GM18505 (cell line): ENCODE measurements around the gene GRK4.
A peak's percentile ranks its signal among the peaks of the same experiment; 100 is the strongest.
"Not testable (repeated sequence)": the region's sequence is repeated elsewhere in the genome, so short reads cannot be mapped to it uniquely, and the experiment has no call there.

Experiments used
- ATAC-seq: cut with Tn5 transposase; IDR thresholded peaks from one replicate; pipeline ENCODE4 v1.9.1; 2021; ENCODE audit not compliant: unreplicated experiment
- POLR2A ChIP-seq: IDR thresholded peaks from 4 replicates; pipeline ENCODE4 v1.6.1; 2011; ENCODE audit warnings: borderline replicate concordance; ENCODE audit not compliant: insufficient read depth, insufficient read length; ENCODE audit errors: extremely low read depth

The GRK4 gene

GRCh38 chr4:2942037-2942531 is 21.3 kb upstream of the GRK4 start:
- TF ChIP-seq POLR2A: no peak
- no peak for ATAC-seq

DNA sequence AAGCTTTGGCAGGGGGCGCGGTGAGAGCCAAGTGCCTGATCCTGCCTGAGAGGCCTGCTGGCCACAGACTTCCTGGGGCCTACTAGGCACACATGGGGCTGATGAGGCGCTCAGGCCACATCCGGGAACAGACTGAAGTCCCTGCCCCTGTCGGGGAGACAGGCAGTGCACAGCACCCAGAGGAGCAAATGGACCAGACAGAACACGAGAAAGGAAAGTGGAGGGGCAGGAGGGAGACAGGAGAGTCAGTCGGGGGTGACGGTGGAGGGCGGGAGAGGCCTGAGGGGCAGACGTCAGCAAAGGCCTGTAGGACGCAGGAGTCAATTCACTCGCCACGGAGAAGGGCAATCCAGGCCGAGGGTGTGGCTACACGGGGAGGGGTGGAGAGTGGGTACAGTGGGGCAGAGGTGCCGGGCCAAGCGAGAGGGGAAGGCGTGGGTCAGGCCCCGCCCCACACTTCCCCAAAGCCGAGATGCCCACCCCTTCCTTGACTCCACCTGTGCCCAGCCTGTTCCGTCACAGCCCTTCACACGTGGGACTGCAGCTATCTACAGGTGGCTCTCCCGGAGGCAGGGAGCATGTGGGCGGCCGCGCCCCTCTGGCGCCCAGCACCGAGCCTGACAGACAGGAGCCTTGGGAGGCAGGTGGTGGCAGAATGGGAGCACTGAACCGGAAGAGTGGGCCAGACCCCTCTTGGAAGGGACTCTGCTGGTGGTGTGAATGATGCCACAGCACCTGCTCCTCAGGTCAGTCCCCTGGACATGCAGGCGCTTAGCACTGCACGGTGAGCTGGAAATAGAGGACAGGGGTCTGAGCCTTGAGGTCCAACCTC is 20.6 kb upstream of the GRK4 start:
- no peak for TF ChIP-seq POLR2A
- ATAC-seq: no peak

DNA sequence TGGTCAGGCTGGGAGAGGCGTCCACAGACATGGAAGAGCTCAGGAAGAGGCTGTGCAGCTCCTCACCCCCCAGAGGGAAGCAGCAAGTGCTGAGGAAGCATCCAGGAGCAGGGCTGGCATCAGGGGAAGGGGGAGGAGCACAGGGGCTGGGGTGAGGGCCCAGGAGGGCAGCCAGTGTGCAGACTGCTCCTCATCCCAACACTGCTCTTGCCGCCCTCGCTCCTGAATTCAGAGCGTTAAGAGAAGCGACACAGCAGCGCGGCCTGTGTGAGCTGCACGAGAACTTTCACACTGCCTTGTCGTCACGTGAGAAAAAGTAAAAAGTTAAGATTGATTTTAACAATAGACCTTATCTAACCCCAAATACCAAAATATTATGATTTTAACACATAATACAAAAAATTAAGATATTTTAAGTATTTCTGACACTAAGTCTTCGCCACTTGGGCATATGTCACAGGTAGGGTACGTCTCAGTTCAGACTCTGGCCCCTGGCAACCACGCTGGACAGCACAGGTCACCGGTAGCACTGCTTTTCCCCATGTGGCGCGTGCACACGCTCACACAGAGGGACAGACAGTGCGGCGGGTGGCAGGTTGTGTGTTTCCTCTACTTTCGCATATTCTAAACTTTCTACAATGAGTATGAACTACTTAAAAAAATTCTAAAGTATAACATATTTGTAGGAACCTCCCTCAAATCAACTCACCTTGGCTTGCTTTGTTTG is 19.8 kb upstream of the GRK4 start:
- TF ChIP-seq POLR2A: no peak
- no peak for ATAC-seq

DNA sequence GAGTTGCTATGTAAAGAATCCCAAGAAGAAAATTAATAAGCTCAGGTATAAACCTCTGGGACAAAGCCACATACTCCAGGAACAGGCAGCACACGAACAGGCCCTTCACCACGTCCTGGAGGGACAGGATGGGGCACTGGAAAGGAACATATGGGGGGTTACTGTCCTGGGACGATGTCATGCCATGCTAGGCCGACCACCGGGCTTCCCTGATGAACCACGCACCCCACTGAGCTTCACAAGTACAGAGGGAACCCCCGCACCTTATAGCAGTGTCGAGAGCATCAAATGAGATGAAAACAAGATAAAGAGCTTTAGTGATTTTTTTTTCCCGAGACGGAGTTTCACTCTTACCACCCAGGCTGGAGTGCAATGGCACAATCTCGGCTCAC is 19.3 kb upstream of the GRK4 start:
- no peak for ATAC-seq

DNA sequence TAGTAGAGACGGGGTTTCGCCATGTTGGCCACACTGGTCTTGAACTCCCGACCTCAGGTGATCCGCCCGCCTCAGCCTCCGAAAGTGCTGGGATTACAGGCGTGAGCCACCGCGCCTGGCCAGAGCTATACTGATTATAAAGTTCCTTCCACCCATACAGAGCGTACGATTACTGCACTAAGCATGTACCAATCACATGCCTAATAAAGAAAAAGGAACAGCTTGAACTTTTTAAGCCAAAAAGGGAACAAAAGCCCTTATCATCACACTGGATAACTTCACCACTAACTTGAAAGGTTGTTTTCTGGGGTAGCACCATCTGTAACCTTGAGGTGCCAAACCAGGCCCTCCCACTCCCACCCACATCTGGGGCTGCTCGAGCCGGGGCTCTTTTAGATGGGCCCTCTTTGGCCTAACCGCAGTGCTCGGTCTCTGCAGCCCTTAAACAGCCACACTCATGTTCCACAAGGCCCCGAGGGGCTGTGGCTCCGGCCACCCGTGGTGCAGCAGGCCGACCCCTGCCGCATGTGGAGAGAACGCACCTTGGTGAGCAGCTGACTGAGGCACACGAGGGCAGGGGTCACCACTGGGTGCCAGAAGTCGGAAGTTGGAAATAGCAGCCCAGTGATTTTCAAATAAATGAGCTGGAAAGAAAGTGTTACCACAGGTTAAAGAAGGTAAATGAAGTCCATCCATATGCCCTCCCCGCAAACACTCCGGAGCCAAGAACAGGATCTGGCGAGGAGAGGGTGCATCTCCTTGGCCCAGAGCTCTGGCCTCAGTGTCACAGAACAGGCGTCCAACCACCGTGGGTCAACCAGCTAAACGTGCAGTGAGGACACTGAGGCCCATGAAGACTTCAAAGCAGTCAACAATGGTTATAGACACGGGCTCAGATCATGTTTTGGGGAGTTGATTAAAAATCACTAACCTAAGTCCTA is 18.5 kb upstream of the GRK4 start:
- ATAC-seq: no peak
- TF ChIP-seq POLR2A: no peak

More for the DNA sequence above, 19.3 kb upstream of the GRK4 start:
- TF ChIP-seq POLR2A: peak; percentile 29

DNA sequence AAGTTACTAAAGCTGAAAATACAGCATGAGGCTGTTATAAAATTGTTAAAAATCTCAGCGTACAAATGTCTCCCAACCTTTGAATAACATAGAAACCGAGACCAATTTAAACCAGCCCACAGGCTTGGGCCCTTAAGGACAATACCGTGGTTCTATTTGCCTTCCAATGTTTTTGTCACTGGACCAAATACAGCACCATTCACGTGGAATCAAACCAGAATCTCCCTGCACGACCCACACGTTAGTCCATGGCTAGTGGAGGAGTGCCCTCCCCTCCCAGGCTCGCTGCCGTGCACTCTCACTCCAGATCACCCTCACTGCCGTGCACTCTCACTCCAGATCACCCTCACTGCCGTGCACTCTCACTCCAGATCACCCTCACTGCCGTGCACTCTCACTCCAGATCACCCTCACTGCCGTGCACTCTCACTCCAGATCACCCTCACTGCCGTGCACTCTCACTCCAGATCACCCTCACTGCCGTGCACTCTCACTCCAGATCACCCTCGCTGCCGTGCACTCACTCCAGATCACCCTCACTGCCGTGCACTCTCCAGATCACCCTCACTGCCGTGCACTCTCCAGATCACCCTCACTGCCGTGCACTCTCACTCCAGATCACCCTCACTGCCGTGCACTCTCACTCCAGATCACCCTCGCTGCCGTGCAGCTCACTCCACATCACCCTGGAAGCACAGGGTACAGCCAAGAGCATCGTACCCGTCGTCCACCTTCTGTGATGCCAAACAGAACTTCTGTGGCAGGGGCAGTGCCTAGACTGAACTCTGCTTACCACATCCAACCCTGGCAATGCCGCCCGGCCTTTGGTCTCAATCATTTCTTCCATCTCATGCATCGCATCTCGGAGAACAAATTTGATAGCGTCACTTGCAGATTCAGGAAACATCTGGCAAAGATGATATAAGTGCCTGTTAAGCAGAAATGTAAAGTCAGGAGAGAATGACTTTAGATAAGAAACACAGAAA is 17.5 kb upstream of the GRK4 start:
- ATAC-seq: not testable (repeated sequence)

DNA sequence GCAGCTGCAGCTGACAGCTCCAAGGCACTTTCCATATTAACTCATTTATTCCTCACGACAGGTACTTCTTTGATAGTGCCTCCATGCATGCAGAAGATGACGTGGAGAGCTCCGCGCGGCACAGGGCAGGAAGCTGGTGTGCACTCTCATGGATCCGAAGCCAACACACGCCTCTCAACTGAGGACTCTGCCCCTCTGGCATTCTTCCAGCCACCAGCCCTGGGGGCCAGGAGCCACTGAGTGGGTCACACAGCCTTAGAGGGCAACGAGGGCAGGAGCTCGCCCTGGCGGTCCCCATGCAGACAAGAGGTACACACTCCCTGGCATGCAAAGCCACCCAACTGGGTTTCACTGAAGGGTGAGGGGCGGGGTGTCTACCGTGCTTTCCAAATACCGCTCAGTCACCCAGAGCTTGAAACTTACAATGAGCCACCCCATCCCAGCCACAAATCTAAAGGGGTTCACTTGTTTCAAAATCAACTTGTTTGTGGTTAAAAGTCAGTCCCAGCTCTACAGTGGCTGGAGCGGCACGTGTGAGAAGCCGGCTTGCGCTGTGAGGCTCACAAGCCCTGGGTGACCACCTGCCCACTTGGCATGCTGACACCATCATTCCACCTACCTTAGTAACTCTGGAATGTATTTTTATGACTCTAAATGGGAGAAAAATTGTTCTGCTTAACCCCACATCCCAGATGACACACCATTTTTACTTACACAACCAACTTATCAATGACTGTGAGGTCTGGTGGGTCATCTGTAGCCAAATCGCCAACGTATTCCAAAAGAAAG is 16.4 kb upstream of the GRK4 start:
- ATAC-seq: no peak
- no peak for TF ChIP-seq POLR2A

GRCh38 chr4:2947926-2948325 is 15.4 kb upstream of the GRK4 start:
- no peak for ATAC-seq
- TF ChIP-seq POLR2A: no peak

DNA sequence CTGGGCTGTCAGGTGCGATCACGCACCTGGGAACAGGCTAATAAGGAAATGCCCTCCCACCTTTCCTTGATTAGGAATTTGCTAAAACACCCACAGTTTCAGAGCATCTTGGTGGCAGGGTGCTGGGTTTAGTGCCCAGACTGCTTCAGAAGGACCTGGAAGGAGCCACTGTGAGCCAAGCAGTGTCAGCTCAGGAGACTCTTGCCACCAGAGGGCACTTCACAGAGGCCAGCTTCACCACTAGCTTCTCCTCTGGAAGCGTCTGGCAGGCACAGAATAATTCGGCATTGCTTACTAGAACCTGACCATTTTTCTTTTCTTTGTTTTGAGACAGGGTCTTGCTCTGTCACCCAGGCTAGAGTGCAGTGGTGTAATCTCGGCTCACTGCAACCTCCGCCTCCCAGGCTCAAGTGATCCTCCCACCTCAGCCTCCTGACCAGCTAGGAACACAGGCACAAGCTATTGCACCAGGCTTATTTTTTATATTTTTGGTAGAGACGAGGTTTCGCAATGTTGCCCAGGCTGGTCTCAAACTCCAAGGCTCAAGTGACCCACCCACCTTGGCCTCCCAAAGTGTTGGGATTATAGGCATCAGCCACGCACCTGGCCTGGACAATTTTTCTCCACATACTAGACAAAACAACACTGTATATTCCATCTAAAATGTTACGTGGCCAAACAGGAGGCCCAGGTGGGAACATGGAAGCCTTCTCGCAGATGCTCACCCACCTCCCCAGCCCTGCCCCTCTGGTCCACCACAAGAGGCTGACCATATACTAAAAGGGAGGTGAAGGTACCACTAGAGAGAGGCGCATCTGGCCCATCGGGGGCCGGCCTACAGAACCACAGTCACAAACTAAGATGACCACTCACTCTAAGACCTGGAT is 14.2 kb upstream of the GRK4 start:
- no peak for ATAC-seq
- TF ChIP-seq POLR2A: no peak

- no peak for TF ChIP-seq POLR2A
- no peak for ATAC-seq
Measured at GRCh38 chr4:2949782-2950125, 13.6 kb upstream of the GRK4 start.

DNA sequence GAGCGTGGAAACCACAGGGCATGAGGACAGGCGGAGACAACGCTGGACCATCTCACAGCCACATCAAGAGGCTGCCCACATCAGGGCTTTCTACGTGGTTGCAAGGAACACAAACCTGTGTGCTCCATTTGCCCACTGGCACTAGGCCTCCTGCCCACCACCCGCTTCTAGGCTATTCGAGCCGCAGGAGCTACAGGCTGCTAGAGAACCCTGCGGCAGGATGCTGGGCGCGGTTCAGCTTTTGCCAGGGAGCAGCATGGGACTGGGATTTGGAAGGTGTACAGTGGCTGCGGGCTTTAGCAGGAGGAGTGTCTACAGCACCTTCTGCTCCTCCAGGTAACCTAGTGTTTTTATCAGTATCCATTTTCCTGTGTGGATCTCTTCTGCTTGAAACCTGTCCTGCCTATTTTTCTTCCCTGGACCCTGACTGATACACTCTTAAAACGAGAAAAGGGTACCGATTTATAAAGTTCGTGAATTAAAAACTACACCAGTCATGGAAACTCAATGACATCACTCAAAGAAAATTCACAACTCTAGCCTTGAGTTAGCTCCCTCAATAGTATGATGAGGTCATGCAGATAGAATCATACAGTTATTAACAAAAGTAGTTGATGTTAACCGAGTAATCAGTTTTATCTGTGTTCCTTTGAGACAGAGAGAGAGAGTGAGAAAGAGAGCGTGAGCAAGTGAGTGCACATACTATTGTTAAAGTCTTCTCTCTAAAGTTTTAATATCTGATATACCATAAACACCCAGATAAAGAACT is 13.0 kb upstream of the GRK4 start:
- no peak for ATAC-seq
- TF ChIP-seq POLR2A: no peak
